ENCODE results near the gene COL16A1.

The COL16A1 gene

GRCh38 chr1:31688233-31688918 lies 15.4 kb downstream of the COL16A1 start:
- no peak for DNase-seq (ENCODE audit: low read depth in 3 of 3, low spot score in 1 of 3)

- DNase-seq (ENCODE audit: low read depth in 3 of 3, low spot score in 1 of 3) = no peak
Measured at GRCh38 chr1:31687601-31688000, 16.2 kb downstream of the COL16A1 start.

GRCh38 chr1:31685795-31686194 lies 18.0 kb downstream of the COL16A1 start:
- DNase-seq (ENCODE audit: low read depth in 3 of 3, low spot score in 1 of 3) = no peak

GRCh38 chr1:31683997-31684396 lies 19.8 kb downstream of the COL16A1 start:
- DNase-seq (ENCODE audit: low read depth in 3 of 3, low spot score in 1 of 3) = no peak

GRCh38 chr1:31681415-31681814 lies 22.4 kb downstream of the COL16A1 start:
- DNase-seq (ENCODE audit: low read depth in 3 of 3, low spot score in 1 of 3) = no peak

- DNase-seq (ENCODE audit: low read depth in 3 of 3, low spot score in 1 of 3) = no peak
Measured at GRCh38 chr1:31679676-31680230, 24.1 kb downstream of the COL16A1 start.

- DNase-seq (ENCODE audit: low read depth in 3 of 3, low spot score in 1 of 3) = no peak
Measured at GRCh38 chr1:31679091-31679490, 24.7 kb downstream of the COL16A1 start.

- no peak for DNase-seq (ENCODE audit: low read depth in 3 of 3, low spot score in 1 of 3)
Measured at GRCh38 chr1:31678681-31679080, 25.1 kb downstream of the COL16A1 start.

GRCh38 chr1:31677949-31678348 lies 25.9 kb downstream of the COL16A1 start:
- DNase-seq (ENCODE audit: low read depth in 3 of 3, low spot score in 1 of 3) = no peak

- DNase-seq (ENCODE audit: low read depth in 3 of 3, low spot score in 1 of 3) = no peak
Measured at GRCh38 chr1:31677401-31677800, 26.4 kb downstream of the COL16A1 start.

GRCh38 chr1:31675756-31676155 lies 28.1 kb downstream of the COL16A1 start:
- DNase-seq (ENCODE audit: low read depth in 3 of 3, low spot score in 1 of 3) = no peak

GRCh38 chr1:31675161-31675560 lies 28.7 kb downstream of the COL16A1 start:
- no peak for DNase-seq (ENCODE audit: low read depth in 3 of 3, low spot score in 1 of 3)

- DNase-seq (ENCODE audit: low read depth in 3 of 3, low spot score in 1 of 3) = no peak
Measured at GRCh38 chr1:31674626-31675025, 29.2 kb downstream of the COL16A1 start.

GRCh38 chr1:31673433-31673832 lies 30.4 kb downstream of the COL16A1 start:
- no peak for DNase-seq (ENCODE audit: low read depth in 3 of 3, low spot score in 1 of 3)

- no peak for DNase-seq (ENCODE audit: low read depth in 3 of 3, low spot score in 1 of 3)
Measured at GRCh38 chr1:31672986-31673385, 30.8 kb downstream of the COL16A1 start.

- DNase-seq (ENCODE audit: low read depth in 3 of 3, low spot score in 1 of 3) = no peak
Measured at GRCh38 chr1:31671561-31672201, 32.1 kb downstream of the COL16A1 start.

- no peak for DNase-seq (ENCODE audit: low read depth in 3 of 3, low spot score in 1 of 3)
Measured at GRCh38 chr1:31671147-31671546, 32.7 kb downstream of the COL16A1 start.

- DNase-seq (ENCODE audit: low read depth in 3 of 3, low spot score in 1 of 3) = no peak
Measured at GRCh38 chr1:31670593-31670964, 33.2 kb downstream of the COL16A1 start.

GRCh38 chr1:31669786-31670592 lies 33.8 kb downstream of the COL16A1 start:
- no peak for DNase-seq (ENCODE audit: low read depth in 3 of 3, low spot score in 1 of 3)

GRCh38 chr1:31669433-31669785 lies 34.4 kb downstream of the COL16A1 start:
- DNase-seq (ENCODE audit: low read depth in 3 of 3, low spot score in 1 of 3) = no peak

GRCh38 chr1:31668303-31668883 lies 35.4 kb downstream of the COL16A1 start:
- DNase-seq (ENCODE audit: low read depth in 3 of 3, low spot score in 1 of 3) = no peak
